HCT116 (cell line): ENCODE measurements around the gene PIMREG.

Source experiments
- POLR2AphosphoS5 ChIP-seq: IDR thresholded peaks from 2 replicates; pipeline ENCODE4 v1.6.1; 2011; ENCODE audit warnings: mild to moderate bottlenecking, low read depth, low read length, moderate library complexity
- TF ChIP-seq, protein P1 (sequence below), 3 experiments: fragments of 200-600 bp in 1 of 3; sonication (generic) in 1 of 3; IDR thresholded peaks in 2 of 3; conservative IDR thresholded peaks in 1 of 3; 2 replicates each; pipeline ENCODE4 v1.5.1; 2012 to 2017; ENCODE audit warnings: low read depth in 2 of 3, low read length in 2 of 3, antibody characterized with exemption in 1 of 3, borderline replicate concordance in 1 of 3, control low read depth in 1 of 3, mild to moderate bottlenecking in 1 of 3, mixed read lengths in 1 of 3, mixed run types in 1 of 3, moderate library complexity in 1 of 3; ENCODE audit not compliant: insufficient read depth in 1 of 3

DNA sequence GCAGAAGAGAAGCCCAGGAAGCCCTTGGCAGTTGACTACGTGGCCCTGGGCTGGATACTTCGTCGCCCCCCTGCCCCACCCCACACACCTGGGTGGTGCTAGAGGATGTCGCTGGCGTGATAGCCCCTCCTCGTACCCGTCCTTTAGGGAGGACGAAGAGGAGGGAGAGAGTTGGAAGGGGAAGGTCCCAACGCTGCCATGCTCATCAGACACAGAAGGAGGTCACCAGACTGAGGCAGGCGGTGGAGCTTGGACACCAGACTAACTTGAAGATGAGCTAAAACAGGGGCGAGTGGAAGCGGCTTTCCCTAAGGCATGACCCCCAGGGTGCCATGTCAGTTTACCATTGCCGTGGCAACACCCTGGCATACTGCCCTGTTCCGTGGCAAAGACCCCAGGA is 20.3 kb upstream of the PIMREG start:
- TF ChIP-seq, protein P1, sequence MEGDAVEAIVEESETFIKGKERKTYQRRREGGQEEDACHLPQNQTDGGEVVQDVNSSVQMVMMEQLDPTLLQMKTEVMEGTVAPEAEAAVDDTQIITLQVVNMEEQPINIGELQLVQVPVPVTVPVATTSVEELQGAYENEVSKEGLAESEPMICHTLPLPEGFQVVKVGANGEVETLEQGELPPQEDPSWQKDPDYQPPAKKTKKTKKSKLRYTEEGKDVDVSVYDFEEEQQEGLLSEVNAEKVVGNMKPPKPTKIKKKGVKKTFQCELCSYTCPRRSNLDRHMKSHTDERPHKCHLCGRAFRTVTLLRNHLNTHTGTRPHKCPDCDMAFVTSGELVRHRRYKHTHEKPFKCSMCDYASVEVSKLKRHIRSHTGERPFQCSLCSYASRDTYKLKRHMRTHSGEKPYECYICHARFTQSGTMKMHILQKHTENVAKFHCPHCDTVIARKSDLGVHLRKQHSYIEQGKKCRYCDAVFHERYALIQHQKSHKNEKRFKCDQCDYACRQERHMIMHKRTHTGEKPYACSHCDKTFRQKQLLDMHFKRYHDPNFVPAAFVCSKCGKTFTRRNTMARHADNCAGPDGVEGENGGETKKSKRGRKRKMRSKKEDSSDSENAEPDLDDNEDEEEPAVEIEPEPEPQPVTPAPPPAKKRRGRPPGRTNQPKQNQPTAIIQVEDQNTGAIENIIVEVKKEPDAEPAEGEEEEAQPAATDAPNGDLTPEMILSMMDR (IDR thresholded peaks at IDR 0.05 in 2 of 3, conservative IDR thresholded peaks at IDR 0.05 in 1 of 3; ENCODE audit: borderline replicate concordance in 1 of 3, insufficient read depth in 1 of 3, low read depth in 2 of 3, low read length in 2 of 3): no peak
- TF ChIP-seq POLR2AphosphoS5: no peak
